ENCODE data around the gene PRPF31. TPM values are rescaled to one million over a fixed set of nuclear protein-coding genes. Genes with fewer than 3 reads are reported as not detected.

PRPF31 gene
- total RNA-seq, 2 experiments from 2014 or later, result 67.5 to 71.8 TPM

- H3K27me3 Mint-ChIP-seq (ENCODE audit: low read depth), result no peaks in the 10 kb centered on the region
- no peak for DNase-seq
- CTCF ChIA-PET, result no interaction called here
- no peak overlapping the region for H3K27ac Mint-ChIP-seq
- peaks cover 34% of the 10 kb centered on the region for H3K4me1 Mint-ChIP-seq (ENCODE audit: low read depth)
- intact Hi-C loops (cut with micrococcal nuclease), result no loop called here
- H3K36me3 Mint-ChIP-seq (ENCODE audit: low read depth), result peaks cover 50% of the 10 kb centered on the region
- no peaks in the 10 kb centered on the region for H3K9me3 Mint-ChIP-seq
- no peak overlapping the region for H3K4me3 Mint-ChIP-seq
These were observed 36.7 kb downstream of the PRPF31 start for GRCh38 chr19:54152267-54152666.

- H3K4me1 Mint-ChIP-seq (ENCODE audit: low read depth), result peaks cover 35% of the 10 kb centered on the region
- CTCF ChIA-PET, result no interaction called here
- H3K27ac Mint-ChIP-seq, result peak overlapping the region; percentile 7
- no peak overlapping the region for H3K4me3 Mint-ChIP-seq
- no peaks in the 10 kb centered on the region for H3K9me3 Mint-ChIP-seq
- no peak for DNase-seq
- intact Hi-C loops (cut with micrococcal nuclease), result no loop called here
- peaks cover 45% of the 10 kb centered on the region for H3K36me3 Mint-ChIP-seq (ENCODE audit: low read depth)
- H3K27me3 Mint-ChIP-seq (ENCODE audit: low read depth), result no peaks in the 10 kb centered on the region
These were observed 37.4 kb downstream of the PRPF31 start for GRCh38 chr19:54152878-54153524.

GRCh38 chr19:54153731-54154326, 38.3 kb downstream of the PRPF31 start:
- peak overlapping the region; percentile 81 for H3K27ac Mint-ChIP-seq
- H3K4me1 Mint-ChIP-seq (ENCODE audit: low read depth), result peaks cover 43% of the 10 kb centered on the region
- intact Hi-C loops (cut with micrococcal nuclease), result no loop called here
- CTCF ChIA-PET, result no interaction called here
- H3K36me3 Mint-ChIP-seq (ENCODE audit: low read depth), result peaks cover 45% of the 10 kb centered on the region
- H3K4me3 Mint-ChIP-seq, result no peak overlapping the region
- H3K9me3 Mint-ChIP-seq, result no peaks in the 10 kb centered on the region
- DNase-seq, result no peak
- H3K27me3 Mint-ChIP-seq (ENCODE audit: low read depth), result no peaks in the 10 kb centered on the region

GRCh38 chr19:54154603-54155345, 39.2 kb downstream of the PRPF31 start:
- Mint-ChIP-seq H3K27ac (peak overlapping the region; percentile 81), H3K27me3 (ENCODE audit: low read depth) (no peaks in the 10 kb centered on the region), H3K9me3 (no peaks in the 10 kb centered on the region), H3K4me1 (ENCODE audit: low read depth) (peaks cover 43% of the 10 kb centered on the region), H3K4me3 (no peak overlapping the region), H3K36me3 (ENCODE audit: low read depth) (peaks cover 43% of the 10 kb centered on the region)
- intact Hi-C loops (cut with micrococcal nuclease), result no loop called here
- CTCF ChIA-PET, result no interaction called here
- DNase-seq, result peak; percentile 54

GRCh38 chr19:54155694-54156093, 40.1 kb downstream of the PRPF31 start:
- H3K4me1 Mint-ChIP-seq (ENCODE audit: low read depth), result peaks cover 50% of the 10 kb centered on the region
- intact Hi-C loops (cut with micrococcal nuclease), result no loop called here
- CTCF ChIA-PET, result no interaction called here
- no peaks in the 10 kb centered on the region for H3K27me3 Mint-ChIP-seq (ENCODE audit: low read depth)
- no peak overlapping the region for H3K4me3 Mint-ChIP-seq
- no peak overlapping the region for H3K27ac Mint-ChIP-seq
- DNase-seq, result no peak
- no peaks in the 10 kb centered on the region for H3K9me3 Mint-ChIP-seq
- H3K36me3 Mint-ChIP-seq (ENCODE audit: low read depth), result peaks cover 40% of the 10 kb centered on the region

- Mint-ChIP-seq H3K4me3 (no peak overlapping the region), H3K27me3 (ENCODE audit: low read depth) (no peaks in the 10 kb centered on the region), H3K9me3 (no peaks in the 10 kb centered on the region), H3K27ac (peak overlapping the region; percentile 56), H3K4me1 (ENCODE audit: low read depth) (peaks cover 54% of the 10 kb centered on the region), H3K36me3 (ENCODE audit: low read depth) (peaks cover 35% of the 10 kb centered on the region)
- no peak for DNase-seq
- intact Hi-C loops (cut with micrococcal nuclease), result no loop called here
- CTCF ChIA-PET, result no interaction called here
These were observed 40.9 kb downstream of the PRPF31 start for GRCh38 chr19:54156490-54156889.

- Mint-ChIP-seq H3K9me3 (no peaks in the 10 kb centered on the region), H3K27me3 (ENCODE audit: low read depth) (no peaks in the 10 kb centered on the region), H3K27ac (peak overlapping the region; percentile 56), H3K36me3 (ENCODE audit: low read depth) (peaks cover 32% of the 10 kb centered on the region), H3K4me1 (ENCODE audit: low read depth) (peaks cover 58% of the 10 kb centered on the region), H3K4me3 (no peak overlapping the region)
- CTCF ChIA-PET, result no interaction called here
- intact Hi-C loops (cut with micrococcal nuclease), result no loop called here
- DNase-seq, result no peak
These were observed 41.4 kb downstream of the PRPF31 start for GRCh38 chr19:54156953-54157352.

- intact Hi-C loops (cut with micrococcal nuclease), result loop anchor here (1.0 kb wide), 6 partner anchors 22 to 305 kb away; partner anchors contain the start of genes CNOT3, NDUFA3, PRPF31 and TFPT
- no peaks in the 10 kb centered on the region for H3K9me3 Mint-ChIP-seq
- H3K4me3 Mint-ChIP-seq, result peak overlapping the region; percentile 100
- peaks cover 58% of the 10 kb centered on the region for H3K4me1 Mint-ChIP-seq (ENCODE audit: low read depth)
- CTCF ChIA-PET, result interaction anchor here (0.6 to 1.1 kb wide), 3 partner anchors 15 to 298 kb away, joined by 3 read pairs; partner anchors contain the start of gene MYADM
- peaks cover 2% of the 10 kb centered on the region for H3K27me3 Mint-ChIP-seq (ENCODE audit: low read depth)
- H3K27ac Mint-ChIP-seq, result peak overlapping the region; percentile 99
- H3K36me3 Mint-ChIP-seq (ENCODE audit: low read depth), result peaks cover 25% of the 10 kb centered on the region
- peak; percentile 51 for DNase-seq
These were observed 43.3 kb downstream of the PRPF31 start for GRCh38 chr19:54158812-54159351.

GRCh38 chr19:54159352-54160181, 44.0 kb downstream of the PRPF31 start, which contains the start of gene LENG1:
TSS of gene LENG1 (minus strand) at chr19:54159721. CDS start at chr19:54159695, 26 bp downstream.
- H3K9me3 Mint-ChIP-seq, result no peaks in the 10 kb centered on the region

GRCh38 chr19:54160182-54160811, 44.7 kb downstream of the PRPF31 start:
- no peaks in the 10 kb centered on the region for H3K9me3 Mint-ChIP-seq
- intact Hi-C loops (cut with micrococcal nuclease), result loop anchor here (10.0 kb wide), 1 partner anchor 285 kb away; the partner anchor contains the start of gene LENG8
- CTCF ChIA-PET, result interaction anchor here (0.9 kb wide), 1 partner anchor 29 kb away, joined by 7 read pairs; the partner anchor contains the start of gene MBOAT7
- peak overlapping the region; percentile 100 for H3K4me3 Mint-ChIP-seq
- H3K36me3 Mint-ChIP-seq (ENCODE audit: low read depth), result peaks cover 14% of the 10 kb centered on the region
- H3K4me1 Mint-ChIP-seq (ENCODE audit: low read depth), result peaks cover 56% of the 10 kb centered on the region
- DNase-seq, result peak; percentile 21
- peaks cover 9% of the 10 kb centered on the region for H3K27me3 Mint-ChIP-seq (ENCODE audit: low read depth)
- peak overlapping the region; percentile 92 for H3K27ac Mint-ChIP-seq

More at GRCh38 chr19:54159352-54160181, 44.0 kb downstream of the PRPF31 start, which contains the start of gene LENG1:
- Mint-ChIP-seq H3K27me3 (ENCODE audit: low read depth) (peaks cover 7% of the 10 kb centered on the region), H3K4me3 (peak within 1 kb of the TSS; percentile 100), H3K4me1 (ENCODE audit: low read depth) (peaks cover 58% of the 10 kb centered on the region), H3K36me3 (ENCODE audit: low read depth) (peaks cover 20% of the 10 kb centered on the region), H3K27ac (peak within 1 kb of the TSS; percentile 99)
- CTCF ChIA-PET, result interaction anchor here (0.9 to 1.1 kb wide), 2 partner anchors 16 to 30 kb away, joined by 3 to 7 read pairs; partner anchors contain the start of gene MBOAT7
- intact Hi-C loops (cut with micrococcal nuclease), result loop anchor here (1.0 to 10.0 kb wide), 7 partner anchors 22 to 305 kb away; partner anchors contain the start of genes CNOT3, LENG8, NDUFA3 and PRPF31
- peak; percentile 100 for DNase-seq

- DNase-seq, result no peak
- CTCF ChIA-PET, result interaction anchor here (0.6 kb wide), 1 partner anchor 24 kb away, joined by 3 read pairs; no protein-coding TSS in a partner anchor
- H3K27ac Mint-ChIP-seq, result no peak overlapping the region
- H3K4me3 Mint-ChIP-seq, result peak overlapping the region; percentile 100
- intact Hi-C loops (cut with micrococcal nuclease), result loop anchor here (10.0 kb wide), 1 partner anchor 284 kb away; the partner anchor contains the start of gene LENG8
- peaks cover 54% of the 10 kb centered on the region for H3K4me1 Mint-ChIP-seq (ENCODE audit: low read depth)
- H3K27me3 Mint-ChIP-seq (ENCODE audit: low read depth), result peaks cover 9% of the 10 kb centered on the region
- H3K9me3 Mint-ChIP-seq, result no peaks in the 10 kb centered on the region
- peaks cover 13% of the 10 kb centered on the region for H3K36me3 Mint-ChIP-seq (ENCODE audit: low read depth)
These were observed 45.3 kb downstream of the PRPF31 start for GRCh38 chr19:54160854-54161253.

Data from activated naive CD4-positive, alpha-beta T cell treated with anti-CD3 and anti-CD28 coated beads for 36 hours (primary cell).